Endometrial microvascular endothelial cells (primary cell): ENCODE results near the gene TTLL13. TPM values are rescaled to one million over a fixed set of nuclear protein-coding genes. Genes with fewer than 3 reads are reported as not detected.

Experiments
- in situ Hi-C: cut with HindIII; loops from 2 replicates; pipeline ENCODE4 v1.10.0; 2017; ENCODE audit warnings: low sequenced_read_pairs, low pct_unique_long_range_greater_than_20kb; ENCODE audit errors: inconsistent ontology term
- total RNA-seq: library from RNA; depleted of rRNA; stranded (reverse); fragments of >200 nt; gene quantifications from one replicate; pipeline ENCODE4 v1.2.3, GENCODE V29; 2015; ENCODE audit errors: inconsistent ontology term

Gene TTLL13
- total RNA-seq, 1 donor from 2014 or later, result not detected

GRCh38 chr15:90213818-90214204 lies 35.5 kb upstream of the TTLL13 start:
- in situ Hi-C loops, result no loop called here

DNA sequence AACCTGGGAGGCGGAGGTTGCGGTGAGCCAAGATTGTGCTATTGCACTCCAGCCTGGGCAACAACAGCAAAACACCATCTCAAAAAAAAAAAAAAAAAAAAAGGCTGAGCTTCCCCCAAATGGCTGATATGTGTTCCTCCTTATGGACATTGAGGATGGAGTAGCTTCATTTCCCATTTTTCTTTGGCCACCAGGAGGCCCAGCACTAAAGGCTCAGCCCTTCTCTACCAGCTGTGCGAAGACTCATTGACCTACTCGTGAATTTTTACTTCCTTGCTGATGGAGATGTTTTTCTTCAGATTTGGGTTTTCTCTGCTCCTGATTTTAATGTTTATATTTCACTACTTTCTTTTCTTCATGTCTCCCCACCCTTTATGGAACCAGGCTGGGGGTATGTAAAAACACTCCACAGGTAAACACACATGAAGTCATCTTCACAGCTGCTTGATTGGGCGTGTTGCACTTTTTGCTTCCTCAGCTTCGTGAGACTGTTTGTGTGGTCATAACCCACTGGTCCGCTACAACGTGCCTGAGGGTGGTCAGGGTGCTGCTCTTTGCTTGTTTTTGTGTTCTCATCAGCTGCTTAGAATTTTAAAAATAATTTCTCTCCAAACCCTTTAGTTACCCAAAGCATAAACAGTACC lies 34.7 kb upstream of the TTLL13 start:
- in situ Hi-C loops, result no loop called here

DNA sequence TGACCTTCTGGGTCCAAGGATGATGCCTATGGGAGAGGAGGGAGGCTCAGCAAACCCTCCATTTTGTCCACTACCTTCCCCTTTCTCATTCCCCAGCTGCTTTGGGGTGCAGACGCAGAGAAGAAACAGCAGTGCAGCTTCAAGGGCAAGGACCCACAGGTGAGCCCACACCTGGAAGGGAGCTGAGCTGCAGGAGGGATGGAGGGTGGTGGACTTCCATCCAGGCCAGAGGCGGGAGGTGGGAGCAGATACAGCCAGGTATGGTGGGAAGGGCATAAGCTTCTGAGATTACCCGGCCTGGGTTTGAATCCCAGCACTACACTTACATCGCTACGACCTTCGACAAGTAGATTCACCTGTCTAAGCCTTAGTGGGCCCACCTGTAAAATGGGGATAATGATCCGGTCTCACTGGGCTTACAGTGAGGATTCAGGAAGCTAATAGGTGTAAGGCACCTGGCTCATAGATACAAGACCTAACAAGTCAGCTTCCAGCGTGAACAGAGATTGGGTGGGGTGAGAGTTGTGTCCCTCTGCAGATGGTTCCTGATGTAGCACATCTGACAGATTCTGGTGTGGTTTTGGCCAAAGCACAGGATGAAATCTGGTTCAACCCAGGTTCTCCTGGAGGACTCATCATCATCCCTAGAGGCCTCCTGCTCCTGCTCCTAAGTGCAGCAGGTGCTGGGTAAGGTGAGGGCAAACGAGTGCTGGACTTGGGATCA lies 31.5 kb upstream of the TTLL13 start:
- in situ Hi-C loops, result no loop called here

DNA sequence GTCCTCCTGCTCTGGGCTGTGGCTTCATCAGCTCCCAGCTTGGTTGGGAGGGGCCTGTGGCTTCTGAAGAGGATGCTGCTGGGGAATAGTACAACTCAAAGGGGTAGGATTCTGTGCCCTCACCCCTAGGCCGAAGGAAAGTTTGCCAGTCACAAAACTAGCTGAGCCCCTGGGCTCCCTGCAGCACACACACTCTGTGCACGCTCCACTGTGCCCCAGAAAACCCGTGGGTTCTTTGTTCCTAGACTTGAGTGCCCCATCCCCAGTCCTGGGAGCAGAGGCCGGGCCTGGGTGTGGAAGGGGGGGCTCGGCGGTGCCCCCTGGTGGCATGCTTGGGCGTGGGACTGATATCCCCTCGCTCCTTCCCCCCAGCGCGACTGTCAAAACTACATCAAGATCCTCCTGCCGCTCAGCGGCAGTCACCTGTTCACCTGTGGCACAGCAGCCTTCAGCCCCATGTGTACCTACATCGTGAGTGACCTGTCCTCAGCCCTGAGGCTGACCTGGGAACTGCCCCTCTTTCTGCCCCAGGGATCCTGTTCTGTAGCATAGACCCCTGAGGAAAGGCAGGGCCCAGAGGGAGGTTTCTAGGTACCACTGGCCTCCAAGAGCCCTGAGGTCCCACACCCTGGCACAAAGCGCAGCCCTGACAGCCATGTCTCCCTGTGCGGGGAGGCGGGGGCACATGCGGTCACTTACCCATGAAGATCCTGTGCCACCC lies 29.8 kb upstream of the TTLL13 start:
- in situ Hi-C loops, result no loop called here

DNA sequence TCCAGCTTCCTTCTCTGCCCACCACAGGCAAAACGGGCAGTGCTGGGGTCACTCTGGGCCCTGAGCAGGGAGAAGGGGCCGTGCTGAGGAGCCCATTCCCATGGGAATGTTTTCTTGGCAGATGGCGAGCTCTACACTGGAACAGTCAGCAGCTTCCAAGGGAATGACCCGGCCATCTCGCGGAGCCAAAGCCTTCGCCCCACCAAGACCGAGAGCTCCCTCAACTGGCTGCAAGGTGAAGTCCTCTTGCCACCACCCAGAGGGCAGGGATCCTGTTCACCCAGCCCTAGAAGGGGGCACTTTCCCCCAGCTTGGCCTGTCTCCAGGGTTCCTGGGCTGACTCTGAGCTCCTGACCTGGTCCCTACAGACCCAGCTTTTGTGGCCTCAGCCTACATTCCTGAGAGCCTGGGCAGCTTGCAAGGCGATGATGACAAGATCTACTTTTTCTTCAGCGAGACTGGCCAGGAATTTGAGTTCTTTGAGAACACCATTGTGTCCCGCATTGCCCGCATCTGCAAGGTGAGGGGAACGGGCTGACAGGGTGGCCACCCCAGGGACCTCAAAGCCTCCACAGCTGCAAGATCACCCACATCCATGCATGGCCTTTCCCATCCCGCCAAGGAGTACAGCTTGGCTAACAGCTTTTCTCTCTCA lies 28.0 kb upstream of the TTLL13 start:
- in situ Hi-C loops, result no loop called here

- in situ Hi-C loops, result no loop called here
Observed at GRCh38 chr15:90222547-90222946, 26.8 kb upstream of the TTLL13 start.

DNA sequence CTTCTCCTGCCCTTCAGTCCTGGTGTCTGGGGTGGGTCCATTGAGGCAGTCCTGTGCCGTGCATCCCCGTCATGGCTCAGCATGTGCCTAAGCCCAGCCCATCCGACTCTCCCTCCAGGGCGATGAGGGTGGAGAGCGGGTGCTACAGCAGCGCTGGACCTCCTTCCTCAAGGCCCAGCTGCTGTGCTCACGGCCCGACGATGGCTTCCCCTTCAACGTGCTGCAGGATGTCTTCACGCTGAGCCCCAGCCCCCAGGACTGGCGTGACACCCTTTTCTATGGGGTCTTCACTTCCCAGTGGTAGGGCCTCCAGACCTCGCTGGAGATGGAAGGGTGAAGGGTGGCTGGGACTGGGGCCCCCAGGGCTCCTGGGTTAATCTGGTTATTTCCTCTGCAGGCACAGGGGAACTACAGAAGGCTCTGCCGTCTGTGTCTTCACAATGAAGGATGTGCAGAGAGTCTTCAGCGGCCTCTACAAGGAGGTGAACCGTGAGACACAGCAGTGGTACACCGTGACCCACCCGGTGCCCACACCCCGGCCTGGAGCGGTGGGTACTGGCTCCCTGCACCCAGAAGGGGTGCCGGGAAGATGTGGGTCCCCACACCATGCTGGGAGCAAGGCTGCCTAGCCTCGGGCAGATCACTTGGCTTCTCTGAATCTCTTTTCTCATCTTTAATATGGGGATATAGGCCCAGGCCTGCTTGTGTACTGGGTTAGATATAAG lies 25.8 kb upstream of the TTLL13 start:
- in situ Hi-C loops, result no loop called here

DNA sequence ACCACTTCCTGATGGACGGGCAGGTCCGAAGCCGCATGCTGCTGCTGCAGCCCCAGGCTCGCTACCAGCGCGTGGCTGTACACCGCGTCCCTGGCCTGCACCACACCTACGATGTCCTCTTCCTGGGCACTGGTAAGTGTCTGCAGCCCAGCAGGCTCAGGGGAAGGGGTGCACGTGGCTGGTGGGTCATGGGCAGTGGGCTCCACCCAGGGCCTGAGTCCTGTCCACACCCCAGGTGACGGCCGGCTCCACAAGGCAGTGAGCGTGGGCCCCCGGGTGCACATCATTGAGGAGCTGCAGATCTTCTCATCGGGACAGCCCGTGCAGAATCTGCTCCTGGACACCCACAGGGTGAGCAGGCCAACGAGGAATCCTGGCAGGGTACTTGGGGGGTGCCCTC lies 24.3 kb upstream of the TTLL13 start:
- in situ Hi-C loops, result no loop called here

GRCh38 chr15:90225504-90226234 lies 23.7 kb upstream of the TTLL13 start:
- in situ Hi-C loops, result no loop called here

DNA sequence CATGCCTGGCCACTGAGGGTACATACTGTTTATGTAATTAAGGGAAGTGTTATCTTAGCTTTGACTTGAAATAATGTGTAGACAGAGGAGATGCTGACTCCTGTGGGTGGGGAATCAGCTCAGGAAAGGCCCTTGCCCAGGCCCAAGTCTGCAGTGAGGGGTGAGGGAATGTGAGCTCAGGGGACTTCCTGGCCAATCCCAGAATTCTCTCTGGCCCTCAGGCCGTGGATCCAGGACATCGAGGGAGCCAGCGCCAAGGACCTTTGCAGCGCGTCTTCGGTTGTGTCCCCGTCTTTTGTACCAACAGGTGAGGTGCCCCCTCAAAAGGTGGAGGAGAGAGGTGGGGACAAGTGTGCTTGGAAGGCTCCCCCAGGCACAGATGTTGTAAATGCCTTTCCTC lies 22.0 kb upstream of the TTLL13 start:
- in situ Hi-C loops, result no loop called here

GRCh38 chr15:90227816-90228772 lies 21.3 kb upstream of the TTLL13 start:
- in situ Hi-C loops, result no loop called here

DNA sequence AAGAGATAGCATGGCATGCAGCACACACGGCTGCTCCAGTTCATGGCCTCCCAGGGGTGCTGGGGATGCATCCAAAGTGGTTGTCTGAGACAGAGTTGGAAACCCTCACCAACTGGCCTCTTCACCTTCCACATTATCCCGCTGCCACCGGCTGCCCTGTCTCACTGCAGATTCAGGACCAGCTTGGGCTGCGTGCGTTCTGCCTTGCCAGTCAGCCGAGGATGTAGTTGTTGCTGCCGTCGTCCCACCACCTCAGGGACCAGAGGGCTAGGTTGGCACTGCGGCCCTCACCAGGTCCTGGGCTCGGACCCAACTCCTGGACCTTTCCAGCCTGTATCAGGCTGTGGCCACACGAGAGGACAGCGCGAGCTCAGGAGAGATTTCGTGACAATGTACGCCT lies 20.4 kb upstream of the TTLL13 start:
- in situ Hi-C loops, result no loop called here

DNA sequence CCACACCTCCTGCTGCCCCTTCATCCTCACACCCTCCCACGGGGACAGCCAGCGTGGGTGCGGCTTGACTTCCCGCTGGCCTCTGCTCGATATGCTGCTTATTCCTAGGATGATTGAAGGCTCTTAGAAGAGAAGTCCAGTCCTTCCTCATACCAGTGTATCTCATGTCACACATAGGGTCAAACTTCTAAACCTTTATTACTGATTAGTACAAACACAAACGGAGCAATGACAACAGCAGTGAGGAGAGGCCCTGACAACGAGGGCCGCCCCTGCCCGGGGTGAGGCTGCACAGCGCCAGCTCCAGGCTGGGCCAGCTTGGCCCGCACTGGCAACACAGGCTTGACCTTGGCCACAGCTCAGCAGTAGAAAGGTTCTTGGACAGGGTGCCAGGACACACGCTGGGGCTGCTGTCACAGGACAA lies 19.3 kb upstream of the TTLL13 start:
- in situ Hi-C loops, result no loop called here

DNA sequence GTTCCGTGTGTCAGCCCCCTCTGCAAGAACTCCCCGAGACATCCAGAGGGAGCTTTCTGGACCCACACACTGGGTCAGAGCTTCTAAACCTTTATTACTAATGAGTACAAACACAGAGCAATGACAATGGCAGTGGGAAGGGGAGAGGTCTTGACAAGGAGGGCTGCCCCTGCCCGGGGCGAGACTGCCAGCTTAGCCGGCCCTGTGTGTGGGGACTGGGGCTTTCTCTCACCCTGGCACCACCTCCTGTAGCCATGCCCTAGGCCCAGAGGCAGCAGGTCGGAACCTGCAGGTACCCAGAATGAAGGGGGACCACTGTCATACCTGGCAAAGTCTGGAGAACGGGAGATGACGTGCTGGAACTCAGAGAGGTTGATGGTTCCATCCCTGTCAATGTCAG lies 18.7 kb upstream of the TTLL13 start:
- in situ Hi-C loops, result no loop called here

DNA sequence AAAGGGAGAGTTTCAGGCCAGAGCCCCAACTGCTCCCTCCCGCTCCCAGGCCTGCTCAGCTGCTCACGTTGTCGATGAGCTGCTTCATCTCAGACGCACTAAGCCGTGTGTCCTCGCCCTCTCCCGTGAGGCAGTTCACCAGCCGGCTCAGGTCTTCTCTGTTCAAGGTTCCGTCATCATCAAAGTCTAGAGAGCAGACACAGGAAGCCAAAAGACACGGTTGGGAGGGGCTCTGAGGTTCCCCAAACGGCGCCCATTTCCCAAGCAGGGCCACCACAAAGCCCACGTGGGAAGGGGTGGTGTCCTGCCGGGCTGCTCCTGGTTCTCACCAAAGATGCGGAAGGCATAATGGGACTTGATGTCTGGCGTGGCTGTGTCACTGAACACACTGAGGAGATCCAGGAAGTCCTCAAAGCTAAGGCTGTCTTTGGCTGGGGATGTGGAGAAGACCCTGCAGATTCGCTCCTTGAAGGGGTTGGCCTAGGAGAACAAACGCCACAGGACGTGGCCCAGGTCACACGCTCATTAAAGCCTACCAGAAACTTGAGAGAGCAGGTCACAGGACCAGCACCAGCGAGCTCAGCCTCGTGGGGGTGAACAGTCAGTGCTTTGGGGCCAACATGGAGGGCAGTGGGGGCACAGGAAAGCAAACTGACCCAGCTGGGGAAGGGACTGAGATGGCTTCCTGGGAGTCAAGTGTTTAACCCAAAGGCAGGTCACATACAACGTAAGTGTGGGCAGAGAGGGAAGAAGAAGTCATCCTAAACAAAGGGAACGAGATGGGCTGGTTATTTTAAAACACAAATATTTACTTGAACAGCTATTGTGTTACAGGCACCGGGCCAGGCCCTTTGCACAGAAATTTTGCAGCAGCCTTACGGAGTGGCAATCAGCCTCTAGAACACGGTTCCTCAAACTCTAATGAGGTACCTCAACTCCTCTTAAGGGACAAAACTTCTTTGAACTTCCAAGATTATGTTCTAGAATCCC lies 18.0 kb upstream of the TTLL13 start:
- in situ Hi-C loops, result no loop called here

DNA sequence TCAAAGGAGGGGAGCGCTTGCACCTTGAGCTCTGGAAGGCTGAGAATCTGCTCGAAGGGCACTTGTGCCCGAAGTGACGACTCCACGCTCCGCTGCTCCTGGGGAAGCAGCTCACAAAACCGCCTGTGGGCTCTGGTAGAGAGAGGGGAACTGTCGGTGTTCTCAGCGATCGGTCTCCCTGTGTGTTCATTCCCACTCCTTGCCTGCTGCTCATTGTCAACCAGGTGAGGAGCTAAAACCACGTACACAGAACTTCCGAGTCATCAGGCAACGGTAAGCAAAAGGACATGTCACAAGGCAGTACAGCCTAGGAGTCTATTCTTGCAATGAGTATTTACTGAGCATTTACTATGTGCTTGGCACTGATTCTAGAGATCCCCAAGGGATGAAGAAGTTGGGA lies 17.2 kb upstream of the TTLL13 start:
- in situ Hi-C loops, result no loop called here
